GM18508 (cell line): Measurements from ENCODE around the gene CARHSP1.
A peak's percentile ranks its signal among the peaks of the same experiment; 100 is the strongest.
"Not testable (repeated sequence)": the region's sequence is repeated elsewhere in the genome, so short reads cannot be mapped to it uniquely, and the experiment has no call there.

Source experiments
- ATAC-seq: cut with Tn5 transposase; IDR thresholded peaks from one replicate; pipeline ENCODE4 v1.9.1; 2021; ENCODE audit warnings: moderate number of reproducible peaks; ENCODE audit not compliant: insufficient read depth, unreplicated experiment

Gene CARHSP1

DNA sequence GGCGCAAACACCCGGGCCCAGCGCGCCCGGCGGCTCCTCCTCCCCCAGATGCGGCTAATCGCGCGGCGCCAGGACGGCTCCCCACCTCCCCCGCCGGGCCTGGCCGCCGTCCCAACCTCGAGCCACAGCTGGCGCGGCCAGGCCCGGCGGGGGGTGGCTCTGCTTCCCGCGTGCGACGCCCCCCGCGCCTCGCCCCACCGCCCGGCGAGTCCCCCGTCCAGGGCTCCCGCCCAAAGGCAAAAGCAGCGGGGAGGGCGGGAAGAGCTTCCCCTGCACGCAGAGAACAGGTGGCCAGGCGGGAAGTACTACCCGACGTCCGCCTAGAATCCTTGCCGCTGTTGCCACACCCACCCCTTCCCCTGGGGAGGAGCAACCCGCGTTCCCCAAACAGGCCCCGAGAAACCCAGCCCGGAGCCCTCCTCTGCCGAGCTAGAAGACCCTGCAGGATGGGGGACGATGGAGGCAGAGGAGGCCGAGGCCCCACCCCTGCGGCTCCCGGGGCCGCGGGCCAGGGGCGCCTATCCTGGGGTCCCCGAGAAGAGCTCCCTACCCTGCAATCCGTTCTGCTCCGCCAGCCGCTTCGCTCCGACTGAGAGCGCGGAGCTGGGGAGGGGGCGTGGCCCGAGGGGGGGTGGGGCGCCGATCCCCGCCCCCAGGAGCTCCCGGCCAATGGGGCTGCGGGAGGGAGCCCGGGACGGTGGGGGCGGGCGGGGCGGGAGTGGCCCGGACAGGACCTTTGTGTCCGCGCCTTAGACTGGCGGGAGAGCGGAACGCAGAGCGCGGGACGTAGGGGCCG, at the start of gene CARHSP1:
Gene CARHSP1, minus strand, starts transcription at position 591 of the 796 bp plus-strand sequence. CDS start 9,678 bp downstream, outside the sequence.
- peak; percentile 45 for ATAC-seq

DNA sequence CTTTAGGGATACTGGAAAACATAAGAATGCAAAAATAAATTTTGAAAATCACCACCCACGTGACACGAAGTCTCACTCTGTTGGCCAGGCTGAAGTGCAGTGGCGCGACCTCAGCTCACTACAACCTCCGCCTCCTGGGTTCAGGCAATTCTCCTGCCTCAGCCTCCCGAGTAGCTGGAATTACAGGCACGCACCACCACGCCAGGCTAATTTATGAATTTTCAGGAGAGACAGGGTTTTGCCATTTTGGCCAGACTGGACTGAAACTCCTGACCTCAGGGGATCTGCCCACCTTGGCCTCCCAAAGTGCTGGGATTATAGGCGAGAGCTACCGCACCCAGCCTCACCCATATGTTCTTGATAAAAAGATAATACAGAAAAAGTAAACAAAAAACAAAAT, 48.5 kb upstream of the CARHSP1 start:
- ATAC-seq, result not testable (repeated sequence)

DNA sequence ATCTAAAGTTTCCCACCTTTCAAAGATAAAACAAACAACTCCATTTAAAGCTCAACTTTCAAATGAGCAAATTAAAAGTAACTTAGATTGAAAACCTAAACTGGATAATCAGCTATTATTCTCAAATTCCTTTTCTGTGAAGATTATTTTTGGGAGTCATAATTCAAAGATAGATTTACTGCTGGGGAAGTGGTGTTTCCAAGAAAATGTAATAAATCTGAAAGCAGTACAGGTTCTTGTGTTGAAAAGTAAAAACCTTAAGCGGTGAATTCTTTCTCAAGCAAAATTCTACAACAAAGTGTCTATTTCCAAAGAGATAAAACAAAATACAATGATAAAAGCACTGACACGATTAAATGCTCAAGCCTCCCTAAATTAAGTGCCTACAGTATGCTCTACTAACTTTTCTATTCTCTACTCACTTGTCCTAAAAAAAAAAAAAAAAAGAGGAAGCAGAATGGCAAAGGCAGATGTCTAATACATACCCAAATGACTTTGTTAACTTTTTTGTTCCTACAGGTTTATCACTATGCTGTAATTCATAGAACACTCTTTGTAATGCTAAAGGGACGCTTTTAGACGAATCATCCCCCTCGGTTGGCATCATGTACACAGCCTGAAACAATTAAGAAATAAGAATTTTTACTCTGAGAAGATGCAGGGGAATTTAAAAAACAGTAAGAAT, 47.9 kb upstream of the CARHSP1 start:
- no peak for ATAC-seq

DNA sequence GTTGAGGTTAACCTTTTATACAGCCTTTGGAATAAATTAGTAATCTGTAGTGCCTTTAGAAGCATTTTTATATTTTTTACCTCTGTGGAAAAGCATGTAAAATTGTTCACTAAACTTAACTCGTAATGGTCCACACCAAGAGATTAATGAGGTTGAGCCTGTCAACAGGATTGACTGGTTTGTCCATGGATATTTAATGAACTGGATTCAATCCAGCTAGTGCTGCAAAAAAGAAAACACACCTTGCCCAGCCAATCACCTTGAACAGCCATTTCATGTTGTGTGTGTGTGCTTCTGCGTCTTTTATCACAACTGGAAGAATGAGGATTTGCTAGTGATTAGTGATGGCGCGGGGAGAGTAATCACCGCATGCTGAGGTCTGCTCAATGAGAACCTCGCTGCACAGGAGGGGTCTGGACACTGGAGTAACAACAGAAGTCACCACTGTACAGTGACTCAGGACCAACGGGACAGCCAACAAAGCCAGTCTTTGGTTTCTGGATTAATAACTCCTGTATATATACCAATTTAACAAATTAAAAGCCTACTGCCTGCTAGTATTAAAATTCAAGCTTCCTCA, 47.0 kb upstream of the CARHSP1 start:
- ATAC-seq, result no peak

DNA sequence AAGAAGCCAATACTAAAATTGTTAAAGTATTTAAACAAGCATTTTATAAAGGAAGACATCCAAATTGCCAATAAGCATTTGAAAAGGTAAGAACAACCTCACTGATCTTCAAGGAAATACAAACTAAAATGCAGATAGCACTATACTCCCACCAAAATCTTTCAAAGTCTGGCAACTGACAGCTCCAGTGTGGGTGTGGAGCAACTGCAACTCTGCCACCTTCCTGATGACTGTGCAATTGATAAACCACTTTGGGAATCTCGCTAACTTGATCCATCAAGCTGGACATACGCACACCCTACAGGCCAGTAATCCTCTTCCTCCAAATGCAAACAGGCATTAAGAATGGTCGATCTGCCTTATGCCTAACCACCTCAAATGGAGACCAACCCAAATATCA, 45.3 kb upstream of the CARHSP1 start:
- no peak for ATAC-seq

DNA sequence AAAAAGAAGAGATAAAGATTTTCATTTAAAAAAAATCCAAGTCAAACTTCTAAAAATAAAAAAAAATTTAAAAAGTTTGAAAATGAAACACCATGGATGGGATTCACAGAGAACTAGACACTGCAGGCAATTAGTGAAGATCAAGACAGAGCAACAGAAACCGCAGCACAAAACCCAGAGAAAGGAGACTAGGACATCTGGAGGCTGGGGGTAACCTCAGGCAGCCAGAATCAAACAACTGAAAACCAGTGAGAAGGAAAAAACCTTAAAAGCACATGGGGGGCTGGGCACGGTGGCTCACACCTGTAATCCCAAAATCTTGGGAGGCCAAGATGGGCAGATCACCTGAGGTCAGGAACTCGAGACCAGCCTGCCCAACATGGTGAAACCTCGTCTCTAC, 44.0 kb upstream of the CARHSP1 start:
- ATAC-seq, result no peak

DNA sequence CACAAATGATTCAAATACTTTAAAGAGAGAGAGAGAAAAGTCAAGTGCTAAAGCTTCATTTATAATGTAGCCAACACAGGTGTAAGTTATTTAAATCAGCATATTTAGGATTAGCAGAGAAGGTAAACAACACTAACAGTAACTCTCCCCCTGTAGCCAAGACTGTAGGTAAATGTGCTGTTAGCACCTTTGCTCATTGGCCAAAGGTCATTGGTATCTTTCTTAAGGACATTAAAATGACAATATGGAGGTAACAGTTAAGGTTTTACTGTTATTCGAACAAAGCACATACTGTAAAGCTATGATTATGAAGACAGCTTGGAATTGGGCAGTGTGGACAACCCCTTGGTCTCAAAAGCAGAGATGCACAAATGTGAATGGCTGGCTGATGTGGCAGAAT, 42.0 kb upstream of the CARHSP1 start:
- ATAC-seq, result no peak

DNA sequence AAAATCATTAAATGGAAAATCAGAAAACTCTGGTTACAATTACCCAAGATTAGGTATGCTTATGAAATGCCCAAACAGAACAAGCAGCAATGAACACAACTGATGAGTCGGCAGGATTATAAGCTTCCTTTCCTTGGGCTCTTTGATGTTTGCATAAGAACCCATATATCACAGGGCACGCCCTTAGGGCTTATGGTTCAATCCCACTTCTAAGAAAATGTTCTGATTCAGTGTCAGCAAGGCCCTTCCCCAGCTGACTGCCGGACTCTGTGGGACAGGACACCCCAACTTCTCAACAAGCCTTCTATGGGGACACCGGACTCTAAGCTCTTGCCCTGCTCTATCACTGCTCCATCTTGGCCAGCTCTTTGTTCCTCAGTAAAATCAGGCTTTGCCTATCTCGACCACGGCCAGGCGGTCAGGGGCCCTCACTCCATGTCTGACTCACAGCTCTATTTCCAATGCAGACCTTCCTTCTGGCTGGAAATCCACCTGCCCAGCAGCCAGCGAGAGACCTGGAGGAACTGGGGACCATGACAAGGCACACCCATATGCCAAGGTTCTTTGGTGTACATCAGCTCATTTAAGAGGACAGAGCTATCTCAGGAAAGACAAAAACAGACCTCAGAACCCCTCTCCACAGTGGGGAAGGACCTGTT, 40.1 kb upstream of the CARHSP1 start:
- ATAC-seq, result no peak

DNA sequence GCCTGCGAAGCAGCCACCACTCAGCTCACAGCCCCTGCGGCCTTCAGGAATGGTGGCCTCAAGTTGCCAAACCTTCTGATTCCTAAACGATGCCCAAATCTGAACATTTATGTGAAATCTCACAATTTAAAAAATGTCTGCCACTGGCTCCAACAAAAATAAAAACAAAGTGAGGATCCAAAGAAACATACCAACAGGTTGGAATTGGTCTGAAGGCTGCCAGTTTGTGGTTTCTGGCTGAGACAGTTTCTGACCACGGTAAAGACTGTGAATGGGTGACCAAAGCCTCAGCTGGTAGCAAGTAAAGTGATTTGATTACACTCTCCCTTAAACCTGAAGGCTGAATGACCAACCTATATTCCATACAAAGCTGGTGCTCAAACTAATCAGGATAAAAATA, 38.3 kb upstream of the CARHSP1 start:
- ATAC-seq, result no peak

DNA sequence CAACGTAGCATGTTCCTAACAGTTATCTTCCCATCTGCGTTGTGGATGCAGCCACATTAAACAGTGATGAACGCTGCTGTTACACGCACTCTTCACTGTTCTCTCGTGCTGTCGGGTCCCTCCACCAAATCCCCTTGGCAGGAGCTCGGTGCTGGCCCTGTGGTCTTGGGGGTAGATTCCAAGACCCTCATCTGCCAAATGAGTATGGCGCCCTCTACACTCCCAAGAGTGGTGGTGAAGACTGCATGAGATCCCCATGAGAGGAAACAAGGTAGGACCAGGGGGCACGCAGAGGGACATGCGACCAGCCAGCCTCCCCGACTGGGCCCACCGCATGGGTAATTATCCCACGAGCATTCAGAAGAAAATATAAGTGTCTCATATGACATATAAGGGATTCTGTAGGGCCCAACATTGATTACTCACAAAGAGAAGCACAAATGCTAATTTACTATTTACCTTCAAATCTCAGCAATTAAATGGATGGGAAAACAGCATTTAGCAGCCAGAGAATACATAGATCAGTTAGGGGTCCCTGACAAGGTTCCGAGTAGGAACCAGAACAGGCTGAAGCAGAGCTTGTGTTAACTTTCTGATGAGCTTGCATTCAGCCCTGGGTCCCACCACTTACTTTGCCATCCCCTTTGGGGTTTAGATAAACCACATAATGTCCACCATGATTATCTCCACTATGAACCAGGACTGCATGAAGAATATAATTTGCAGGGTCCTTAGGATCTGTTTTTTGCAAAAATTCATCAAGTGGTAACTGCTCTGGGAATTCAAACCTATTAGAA, 37.2 kb upstream of the CARHSP1 start:
- ATAC-seq, result no peak

DNA sequence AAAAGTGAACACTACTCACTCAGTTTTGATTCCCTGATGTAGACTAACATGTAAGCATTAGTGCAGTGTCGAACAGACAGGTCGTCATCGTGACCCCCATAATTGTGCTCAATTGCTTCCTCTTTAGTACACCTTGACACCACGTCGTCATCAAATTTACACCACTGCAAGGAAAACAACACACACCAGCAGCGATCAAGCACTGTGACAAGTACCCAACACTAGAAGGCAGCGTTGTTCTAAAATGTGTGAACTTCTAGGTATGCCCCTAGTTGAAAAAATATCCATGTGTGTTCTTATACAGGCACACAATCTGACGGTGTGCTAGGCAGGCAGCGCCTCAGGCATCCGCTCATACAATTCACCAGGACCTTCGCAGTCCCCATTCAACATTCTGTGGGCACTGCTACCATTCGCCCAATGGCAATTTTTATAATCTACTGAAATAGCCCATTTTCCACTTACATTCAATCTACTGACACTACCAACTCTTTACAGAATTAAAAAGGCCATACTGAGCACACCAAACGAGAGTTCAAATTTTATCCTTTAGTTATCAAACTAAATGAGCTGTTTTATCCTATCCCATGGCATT, 36.5 kb upstream of the CARHSP1 start:
- no peak for ATAC-seq

DNA sequence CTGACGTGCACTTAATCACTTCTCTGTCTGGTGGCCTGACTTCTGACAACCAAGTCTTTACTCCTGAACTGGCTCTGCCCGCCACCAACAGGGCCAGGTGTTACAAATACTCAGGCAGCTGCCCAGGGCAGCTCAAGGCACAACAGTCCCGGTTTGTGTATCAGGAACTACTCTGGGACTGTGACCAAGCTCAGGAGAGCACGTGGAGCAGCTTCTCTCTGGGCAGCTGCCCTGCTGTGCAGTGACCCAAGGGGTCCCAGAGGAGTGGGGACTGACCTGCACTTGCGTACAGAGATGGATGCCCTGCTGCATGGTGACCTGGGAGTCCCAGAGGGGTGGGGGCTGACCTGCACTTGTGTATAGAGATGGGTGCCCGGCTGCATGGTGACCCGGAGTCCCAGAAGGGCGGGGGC, 35.2 kb upstream of the CARHSP1 start:
- no peak for ATAC-seq

DNA sequence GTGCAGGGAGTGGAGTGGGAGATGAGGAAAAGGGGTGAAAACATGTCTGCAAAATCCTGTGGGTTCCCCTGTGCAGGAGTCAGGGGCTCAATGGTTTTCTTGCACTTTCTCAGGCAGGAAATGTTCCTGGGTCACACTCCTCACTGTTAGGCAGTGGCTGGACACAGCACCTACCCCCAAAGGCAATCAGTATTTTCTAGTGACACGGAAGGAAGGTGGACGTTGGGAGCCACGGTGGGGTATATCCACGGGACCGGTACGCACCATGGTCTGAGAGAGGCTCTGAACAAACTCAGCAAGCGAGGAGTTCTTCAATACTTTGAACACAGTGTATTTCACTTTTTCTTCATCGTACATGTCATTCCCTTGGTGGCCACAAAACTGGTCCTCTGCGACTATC, 34.2 kb upstream of the CARHSP1 start:
- no peak for ATAC-seq

DNA sequence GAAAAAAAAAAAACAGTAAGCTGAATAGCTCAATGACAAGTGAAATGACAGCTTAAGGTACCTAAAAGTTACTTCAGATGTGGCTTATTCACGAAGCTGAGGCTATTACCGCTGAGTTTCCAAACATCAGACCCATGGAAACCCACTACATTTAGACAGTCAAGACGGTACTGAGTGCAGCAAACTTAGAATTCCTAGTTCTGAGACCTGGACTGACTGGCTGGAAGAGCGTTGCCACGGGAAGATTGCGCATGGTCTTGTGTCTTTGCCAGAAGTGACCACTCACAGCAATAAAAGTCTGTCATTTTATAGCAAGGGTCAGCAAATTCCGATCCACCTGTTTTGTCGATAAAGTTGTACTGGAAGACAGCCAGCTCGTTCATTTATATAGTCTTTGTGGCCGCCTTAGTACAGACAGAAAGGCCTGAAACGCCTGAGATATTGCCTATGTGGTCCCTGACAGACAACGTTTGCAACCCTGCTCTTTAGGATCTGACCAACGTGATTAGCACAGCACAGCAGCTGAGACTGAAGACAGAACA, 32.6 kb upstream of the CARHSP1 start:
- no peak for ATAC-seq

DNA sequence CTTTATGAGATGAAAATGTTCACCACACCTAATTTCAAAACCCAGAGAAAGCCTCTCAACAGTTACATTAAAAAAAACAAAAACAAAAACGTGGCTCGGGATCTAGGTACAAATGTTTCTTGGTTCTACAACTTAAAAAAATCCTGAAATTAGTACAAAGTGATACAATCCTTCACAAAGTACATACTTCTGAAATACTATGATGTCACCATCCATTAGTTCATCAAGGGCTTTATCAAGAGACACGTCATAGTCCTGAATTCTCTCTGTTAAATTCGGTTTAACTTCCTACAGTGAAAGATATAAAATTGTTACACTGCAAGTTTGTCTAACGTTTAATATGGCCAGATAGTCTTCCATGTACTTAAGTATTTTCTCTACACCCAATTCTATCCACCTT, 31.5 kb upstream of the CARHSP1 start:
- ATAC-seq, result no peak

DNA sequence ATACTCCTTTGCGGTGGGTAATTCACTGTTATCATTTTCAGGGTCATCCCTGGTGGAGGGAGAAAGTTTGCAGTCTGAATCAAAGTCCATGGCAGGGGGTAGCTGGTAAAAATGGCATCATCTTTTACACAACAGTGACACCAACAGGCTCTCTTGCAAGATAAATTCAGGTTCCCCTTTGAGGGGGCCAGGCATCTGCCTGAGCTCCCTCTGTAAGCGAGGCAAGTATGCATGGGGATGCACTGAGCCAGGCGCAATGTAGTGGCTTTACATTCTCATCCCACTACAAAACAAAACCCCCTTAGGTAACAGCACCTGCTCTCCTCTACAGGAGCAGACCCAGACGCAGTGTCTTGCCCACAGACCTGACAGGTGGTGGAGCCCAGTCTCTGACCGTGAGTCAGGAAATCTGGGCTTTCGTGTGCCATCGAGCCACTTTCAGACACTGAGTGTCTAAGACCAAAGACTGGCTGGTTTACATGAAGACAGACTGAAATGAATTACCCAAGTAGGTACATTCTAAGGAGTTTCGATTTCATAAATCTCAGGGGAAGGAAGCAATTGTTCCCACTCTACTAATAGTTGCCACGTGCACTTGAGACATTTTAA, 31.0 kb upstream of the CARHSP1 start:
- no peak for ATAC-seq

DNA sequence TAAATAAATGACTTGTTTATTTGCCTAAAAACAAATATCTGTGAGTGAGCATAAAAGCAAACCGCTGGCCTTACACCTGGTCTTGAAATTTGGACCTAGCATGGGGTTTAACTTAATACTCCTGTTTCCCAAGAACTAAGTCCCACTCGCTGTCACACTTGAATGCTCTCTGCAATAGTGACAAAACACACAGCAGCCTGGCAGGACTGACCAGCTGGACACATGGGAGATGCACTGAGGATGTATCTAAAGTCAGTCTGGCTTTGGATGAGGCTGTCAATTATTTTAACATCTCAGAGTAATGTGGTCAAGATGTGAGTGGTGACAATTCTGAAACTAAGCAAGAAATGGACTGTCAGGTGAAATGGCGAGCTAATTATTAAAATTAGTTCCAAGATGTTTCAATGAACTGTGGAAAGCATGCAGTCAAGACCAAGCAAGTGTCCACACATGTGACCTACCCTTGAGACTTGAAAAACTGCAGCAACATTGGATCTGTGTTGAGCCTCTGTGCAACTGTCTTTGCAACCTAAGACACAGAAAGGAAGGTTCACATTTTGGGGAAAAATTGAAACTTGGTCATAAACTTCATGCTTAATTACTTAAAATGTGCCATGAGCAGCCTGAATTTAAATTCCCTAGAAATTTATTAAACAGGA, 30.0 kb upstream of the CARHSP1 start:
- no peak for ATAC-seq

DNA sequence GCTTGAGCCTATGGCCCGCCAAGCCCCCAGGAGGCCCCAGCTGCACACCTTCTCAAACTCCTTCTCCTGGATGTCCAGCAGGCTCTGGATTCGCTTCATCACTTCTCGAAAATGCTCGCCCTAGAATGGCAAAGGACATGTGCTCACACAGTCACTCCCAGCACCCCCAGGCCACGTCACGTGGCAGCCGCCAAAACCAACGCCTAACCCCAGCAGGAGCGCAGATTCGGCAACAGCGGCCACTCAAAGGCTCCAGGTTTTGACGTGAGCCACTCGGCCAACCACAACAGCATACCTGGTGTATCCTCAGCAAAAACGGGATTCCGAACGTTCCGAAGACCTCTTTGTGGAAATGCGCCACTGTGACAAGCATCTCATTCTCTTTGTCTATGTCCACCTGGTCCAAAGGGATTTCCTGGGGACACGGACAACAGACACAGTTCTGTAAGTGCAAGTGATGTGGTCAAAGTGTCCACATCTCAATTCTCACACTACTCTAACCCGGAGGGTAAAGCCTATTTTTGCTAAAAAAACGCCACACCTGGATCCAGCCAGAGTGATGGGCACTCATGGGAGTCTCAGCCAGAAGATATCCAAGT, 26.0 kb upstream of the CARHSP1 start:
- ATAC-seq, result no peak
